ENCODE measurements around the gene DLGAP1.

The DLGAP1 gene

GRCh38 chr18:3624935-3625741 is 830.0 kb downstream of the DLGAP1 start:
- no peak overlapping the region for H3K9ac ChIP-seq (ENCODE audit: low read length)

DNA sequence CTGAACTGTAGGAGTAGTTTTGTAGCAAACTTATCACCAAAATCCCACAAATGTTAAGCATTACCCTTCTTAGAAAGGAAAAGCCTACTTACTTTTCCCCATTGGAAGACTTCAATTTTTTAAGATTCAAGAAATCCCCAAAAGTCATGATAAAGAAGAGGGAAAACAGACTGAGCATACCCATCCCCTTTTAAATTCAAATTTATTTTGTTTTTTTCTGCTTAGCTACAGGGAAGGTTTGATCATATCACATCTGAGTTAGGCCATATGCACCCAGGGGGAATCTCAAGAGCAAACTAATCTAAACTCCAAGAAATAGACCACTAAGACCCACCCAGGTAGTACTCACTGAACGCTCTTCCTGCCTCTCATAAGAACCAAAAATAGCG is 830.6 kb downstream of the DLGAP1 start:
- Histone ChIP-seq H3K4me3 (ENCODE audit: insufficient read depth, low read length, poor library complexity, severe bottlenecking) (no peak overlapping the region), H2AFZ (ENCODE audit: low read depth, low read length, severe bottlenecking) (no peak overlapping the region), H3K9ac (ENCODE audit: low read length) (no peak overlapping the region), H3K36me3 (ENCODE audit: low read length) (no peaks in the 10 kb centered on the region), H4K20me1 (ENCODE audit: low read depth, low read length) (no peaks in the 10 kb centered on the region), H3K27ac (ENCODE audit: low read depth, low read length) (no peak overlapping the region), H3K9me2 (replicated peaks; ENCODE audit: insufficient read depth, low read length) (no peaks in the 10 kb centered on the region), H3K4me2 (ENCODE audit: low read depth, low read length, poor library complexity, severe bottlenecking) (no peak overlapping the region), H3F3A (ENCODE audit: insufficient read depth) (no peaks in the 10 kb centered on the region), H3K79me2 (ENCODE audit: insufficient read depth, low read length) (no peaks in the 10 kb centered on the region), H3K27me3 (ENCODE audit: low read length) (no peaks in the 10 kb centered on the region), H3K9me3 (ENCODE audit: insufficient read depth, low read length) (no peaks in the 10 kb centered on the region)
- no peak for TF ChIP-seq CTCF (IDR thresholded peaks at IDR 0.05; ENCODE audit: insufficient read depth, low read length, poor library complexity, severe bottlenecking)
- no peak for TF ChIP-seq EZH2phosphoT487 (conservative IDR thresholded peaks at IDR 0.05; ENCODE audit: low read length)

More at GRCh38 chr18:3624935-3625741, 830.0 kb downstream of the DLGAP1 start:
- no peaks in the 10 kb centered on the region for H3K9me2 ChIP-seq (replicated peaks; ENCODE audit: insufficient read depth, low read length)
- H3K79me2 ChIP-seq (ENCODE audit: insufficient read depth, low read length), result no peaks in the 10 kb centered on the region
- no peaks in the 10 kb centered on the region for H4K20me1 ChIP-seq (ENCODE audit: low read depth, low read length)
- H2AFZ ChIP-seq (ENCODE audit: low read depth, low read length, severe bottlenecking), result no peak overlapping the region
- no peaks in the 10 kb centered on the region for H3K9me3 ChIP-seq (ENCODE audit: insufficient read depth, low read length)
- no peak overlapping the region for H3K27ac ChIP-seq (ENCODE audit: low read depth, low read length)
- H3K4me2 ChIP-seq (ENCODE audit: low read depth, low read length, poor library complexity, severe bottlenecking), result no peak overlapping the region
- no peak for TF ChIP-seq CTCF (IDR thresholded peaks at IDR 0.05; ENCODE audit: insufficient read depth, low read length, poor library complexity, severe bottlenecking)
- no peak for TF ChIP-seq EZH2phosphoT487 (conservative IDR thresholded peaks at IDR 0.05; ENCODE audit: low read length)
- no peaks in the 10 kb centered on the region for H3K36me3 ChIP-seq (ENCODE audit: low read length)
- no peaks in the 10 kb centered on the region for H3K27me3 ChIP-seq (ENCODE audit: low read length)
- no peaks in the 10 kb centered on the region for H3F3A ChIP-seq (ENCODE audit: insufficient read depth)
- no peak overlapping the region for H3K4me3 ChIP-seq (ENCODE audit: insufficient read depth, low read length, poor library complexity, severe bottlenecking)

GRCh38 chr18:3623769-3624545 is 831.1 kb downstream of the DLGAP1 start:
- H3K79me2 ChIP-seq (ENCODE audit: insufficient read depth, low read length), result no peaks in the 10 kb centered on the region
- H3K27ac ChIP-seq (ENCODE audit: low read depth, low read length), result no peak overlapping the region
- no peak overlapping the region for H3K4me3 ChIP-seq (ENCODE audit: insufficient read depth, low read length, poor library complexity, severe bottlenecking)
- no peaks in the 10 kb centered on the region for H3K27me3 ChIP-seq (ENCODE audit: low read length)
- no peak overlapping the region for H3K9ac ChIP-seq (ENCODE audit: low read length)
- H3K36me3 ChIP-seq (ENCODE audit: low read length), result no peaks in the 10 kb centered on the region
- no peak for TF ChIP-seq CTCF (IDR thresholded peaks at IDR 0.05; ENCODE audit: insufficient read depth, low read length, poor library complexity, severe bottlenecking)
- no peaks in the 10 kb centered on the region for H3F3A ChIP-seq (ENCODE audit: insufficient read depth)
- H3K4me2 ChIP-seq (ENCODE audit: low read depth, low read length, poor library complexity, severe bottlenecking), result no peak overlapping the region
- no peaks in the 10 kb centered on the region for H3K9me3 ChIP-seq (ENCODE audit: insufficient read depth, low read length)
- no peak overlapping the region for H2AFZ ChIP-seq (ENCODE audit: low read depth, low read length, severe bottlenecking)
- no peaks in the 10 kb centered on the region for H4K20me1 ChIP-seq (ENCODE audit: low read depth, low read length)
- no peaks in the 10 kb centered on the region for H3K9me2 ChIP-seq (replicated peaks; ENCODE audit: insufficient read depth, low read length)
